Spleen (tissue), 11 donors: ENCODE data around the gene TRAPPC11. TPM values are rescaled to one million over a fixed set of nuclear protein-coding genes. Genes with fewer than 3 reads are reported as not detected.

Experiments
- DNase-seq: peaks from one replicate; pipeline ENCODE4 v3.0.0-alpha.2; 2020
- H3K27ac ChIP-seq, 8 donors: fragments of 200-600 bp; sonication (generic) in 7 of 8; 1 replicate in 4 of 8; 2 replicates in 4 of 8; pipeline versions ENCODE4 v1.5.0 to v1.8.0; 2016 to 2021; ENCODE audit warnings: inconsistent platforms in 4 of 8, mild to moderate bottlenecking in 4 of 8, moderate library complexity in 1 of 8
- H3K27me3 ChIP-seq, 7 donors: fragments of 200-600 bp; sonication (generic) in 6 of 7; replicated peaks in 1 of 7; 1 replicate in 4 of 7; 2 replicates in 3 of 7; pipeline versions ENCODE4 v1.5.0 to v1.8.0; 2016 to 2021; ENCODE audit warnings: inconsistent platforms in 3 of 7, mild to moderate bottlenecking in 1 of 7
- H3K36me3 ChIP-seq, 6 donors: fragments of 200-600 bp; sonication (generic) in 5 of 6; 1 replicate in 4 of 6; 2 replicates in 2 of 6; pipeline versions ENCODE4 v1.5.0 to v1.8.0; 2016 to 2021; ENCODE audit warnings: inconsistent platforms in 2 of 6
- H3K4me1 ChIP-seq, 6 donors: fragments of 200-600 bp; sonication (generic) in 5 of 6; 1 replicate in 3 of 6; 2 replicates in 3 of 6; pipeline versions ENCODE4 v1.5.0 to v1.8.0; 2016 to 2021; ENCODE audit warnings: inconsistent platforms in 3 of 6
- H3K4me3 ChIP-seq, 8 donors: fragments of 200-600 bp; sonication (generic) in 7 of 8; 1 replicate in 4 of 8; 2 replicates in 4 of 8; pipeline versions ENCODE4 v1.5.0 to v1.8.0; 2016 to 2021; ENCODE audit warnings: inconsistent platforms in 4 of 8, mild to moderate bottlenecking in 4 of 8, moderate library complexity in 2 of 8
- H3K9me3 ChIP-seq, 8 donors: fragments of 200-600 bp; sonication (generic) in 7 of 8; 1 replicate in 4 of 8; 2 replicates in 4 of 8; pipeline versions ENCODE4 v1.5.0 to v1.8.0; 2016 to 2021; ENCODE audit warnings: inconsistent platforms in 4 of 8
- POLR2A ChIP-seq, 3 donors: fragments of 450-650 bp; IDR thresholded peaks; one replicate each; pipeline ENCODE4 v1.5.1; 2017; ENCODE audit warnings: antibody characterized with exemption in 3 of 3, mild to moderate bottlenecking in 1 of 3
- POLR2AphosphoS5 ChIP-seq, 3 donors: sonication (generic); formaldehyde crosslinking; IDR thresholded peaks; one replicate each; pipeline ENCODE4 v1.5.1; 2017; ENCODE audit warnings: antibody characterized with exemption in 3 of 3
- WGBS, 5 donors: extraction: QIAGEN DNeasy Blood & Tissue Kit in 3 of 5; methylation state at CpG; one replicate each; pipeline versions ENCODE4 v1.1.5 to v1.1.7; 2013 to 2018; 5-methylcytosine and 5-hydroxymethylcytosine counted together
- intact Hi-C: fragments of 100-400 bp; cut with DNase I; formaldehyde crosslinking; loops from one replicate; pipeline ENCODE4 v1.15.0; 2023; ENCODE audit warnings: low total_unique reads
- polyA plus RNA-seq, 3 donors: library from polyadenylated mRNA; stranded (reverse); fragments of 200-250 nt; gene quantifications; one replicate each; pipeline ENCODE4 v1.2.1, GENCODE V29; 2013
- total RNA-seq, 7 donors: library from RNA; depleted of rRNA in 3 of 7; stranded (reverse); fragments of >200 nt in 3 of 7; fragmentation: NEBNext Ultra II Directional in 4 of 7; extraction: Animal tissue kit (Norgen Biotek cat#: 25700) in 4 of 7; gene quantifications; one replicate each; pipeline versions ENCODE4 v1.1.0 to v1.2.1, GENCODE V29; 2016 to 2021
- TF ChIP-seq, protein P1 (sequence below), 11 experiments: fragments of 200-600 bp in 7 of 11; fragments of 450-650 bp in 4 of 11; sonication (generic) in 4 of 11; IDR thresholded peaks in 8 of 11; conservative IDR thresholded peaks in 3 of 11; 1 replicate in 7 of 11; 2 replicates in 4 of 11; pipeline versions ENCODE4 v1.4.0 to v1.8.0; 2016 to 2021; ENCODE audit warnings: antibody characterized with exemption in 11 of 11, inconsistent platforms in 4 of 11, mild to moderate bottlenecking in 1 of 11
- donor health status: healthy with polysubstance abuse.
- donor health status: DM: no; HTN: no; CAD: no; lungs with moderate emphysema.
- donor health status: DM: no; HTN: no; CAD: no.
- donor health status: Bipolar disorder and iron deficiency.
- donor health status: healthy.
- donor health status: DM: no; HTN: no; CAD: no.
- donor health status: DM: yes; HTN: yes; CAD: no.

Gene TRAPPC11
- total and polyA plus RNA-seq, 10 donors, result 14.3 to 72.2 (median 42.3) TPM

DNA sequence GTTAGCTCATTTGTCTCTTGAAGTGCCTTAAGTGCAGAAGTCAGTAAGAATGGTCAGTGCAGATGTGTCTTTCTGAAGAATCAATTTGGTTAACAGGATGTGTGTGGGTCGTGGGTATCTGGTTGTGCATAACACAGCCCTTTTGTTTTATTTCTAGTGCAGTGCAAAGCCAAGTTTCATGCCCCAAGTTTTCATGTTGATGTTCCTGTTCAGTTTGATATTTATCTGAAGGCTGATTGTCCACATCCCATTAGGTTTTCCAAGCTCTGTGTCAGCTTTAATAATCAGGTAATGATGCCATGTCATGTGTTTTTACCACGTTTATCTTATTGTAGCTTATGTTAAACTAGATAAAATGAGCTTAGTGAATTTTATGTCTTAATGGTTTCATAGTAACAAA, 27.4 kb downstream of the TRAPPC11 start:
- no peaks in the 10 kb centered on the region for H3K4me1 ChIP-seq
- WGBS, 5 donors, result 74 to 90% (median 87%) methylated on average over 2 of the region's 2 CpGs
- intact Hi-C loops, result no loop called here
- no peaks in the 10 kb centered on the region for H3K9me3 ChIP-seq
- no peak overlapping the region for H3K4me3 ChIP-seq
- H3K36me3 ChIP-seq, result peaks cover 0 to 100% (median 66%) of the 10 kb centered on the region in 6 donors
- TF ChIP-seq POLR2A (IDR thresholded peaks at IDR 0.05) (no peak), POLR2AphosphoS5 (IDR thresholded peaks at IDR 0.05) (no peak)
- TF ChIP-seq, protein P1, sequence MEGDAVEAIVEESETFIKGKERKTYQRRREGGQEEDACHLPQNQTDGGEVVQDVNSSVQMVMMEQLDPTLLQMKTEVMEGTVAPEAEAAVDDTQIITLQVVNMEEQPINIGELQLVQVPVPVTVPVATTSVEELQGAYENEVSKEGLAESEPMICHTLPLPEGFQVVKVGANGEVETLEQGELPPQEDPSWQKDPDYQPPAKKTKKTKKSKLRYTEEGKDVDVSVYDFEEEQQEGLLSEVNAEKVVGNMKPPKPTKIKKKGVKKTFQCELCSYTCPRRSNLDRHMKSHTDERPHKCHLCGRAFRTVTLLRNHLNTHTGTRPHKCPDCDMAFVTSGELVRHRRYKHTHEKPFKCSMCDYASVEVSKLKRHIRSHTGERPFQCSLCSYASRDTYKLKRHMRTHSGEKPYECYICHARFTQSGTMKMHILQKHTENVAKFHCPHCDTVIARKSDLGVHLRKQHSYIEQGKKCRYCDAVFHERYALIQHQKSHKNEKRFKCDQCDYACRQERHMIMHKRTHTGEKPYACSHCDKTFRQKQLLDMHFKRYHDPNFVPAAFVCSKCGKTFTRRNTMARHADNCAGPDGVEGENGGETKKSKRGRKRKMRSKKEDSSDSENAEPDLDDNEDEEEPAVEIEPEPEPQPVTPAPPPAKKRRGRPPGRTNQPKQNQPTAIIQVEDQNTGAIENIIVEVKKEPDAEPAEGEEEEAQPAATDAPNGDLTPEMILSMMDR (IDR thresholded peaks at IDR 0.05 in 8 of 11, conservative IDR thresholded peaks at IDR 0.05 in 3 of 11), result no peak
- no peak for DNase-seq
- H3K27me3 ChIP-seq, result no peaks in the 10 kb centered on the region
- H3K27ac ChIP-seq, result no peak overlapping the region

DNA sequence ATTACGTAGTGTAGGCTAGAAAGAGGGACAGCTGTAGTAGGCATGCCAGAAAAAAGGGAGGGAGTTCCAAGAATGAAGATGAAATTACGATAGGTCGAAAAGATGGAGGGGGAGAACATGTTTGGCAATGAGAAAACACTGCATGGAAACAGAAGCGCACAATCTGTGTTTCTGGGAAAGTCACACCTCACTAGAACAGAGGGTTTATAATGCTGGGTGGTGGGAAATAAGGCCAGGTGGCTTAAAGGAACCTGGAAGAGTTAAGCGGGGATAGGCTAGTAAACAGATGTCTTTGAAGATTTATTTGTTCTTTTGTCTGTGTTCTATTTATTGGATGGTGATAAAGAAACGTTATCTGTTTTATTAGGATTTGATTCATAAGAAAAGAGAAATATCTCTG, 29.1 kb downstream of the TRAPPC11 start:
- Histone ChIP-seq H3K9me3 (no peaks in the 10 kb centered on the region), H3K4me1 (no peaks in the 10 kb centered on the region), H3K36me3 (peaks cover 0 to 100% (median 73%) of the 10 kb centered on the region in 6 donors), H3K27me3 (no peaks in the 10 kb centered on the region), H3K27ac (no peak overlapping the region), H3K4me3 (no peak overlapping the region)
- no peak for DNase-seq
- 79 to 89% (median 85%) methylated on average over 6 of the region's 6 CpGs for WGBS, 5 donors
- TF ChIP-seq POLR2AphosphoS5 (IDR thresholded peaks at IDR 0.05) (no peak), POLR2A (IDR thresholded peaks at IDR 0.05) (no peak)
- TF ChIP-seq, protein P1 (IDR thresholded peaks at IDR 0.05 in 8 of 11, conservative IDR thresholded peaks at IDR 0.05 in 3 of 11), result no peak
- intact Hi-C loops, result no loop called here

DNA sequence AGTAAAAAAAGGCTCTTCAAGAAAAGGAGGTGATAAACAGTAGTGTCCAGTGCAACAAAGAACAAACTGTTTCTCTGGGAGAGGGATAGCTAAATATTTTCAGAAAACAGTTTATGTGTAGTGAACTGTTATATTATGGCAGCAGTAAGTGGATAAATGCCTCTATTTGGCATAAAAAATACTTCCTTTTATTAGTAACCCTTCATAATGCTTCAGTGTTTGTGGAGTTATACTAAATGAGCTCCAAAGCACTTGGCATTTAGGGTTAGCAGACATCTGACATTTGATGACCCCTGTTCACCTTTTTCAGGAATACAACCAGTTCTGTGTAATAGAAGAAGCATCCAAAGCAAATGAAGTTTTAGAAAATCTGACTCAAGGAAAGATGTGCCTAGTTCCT, 31.9 kb downstream of the TRAPPC11 start:
- no peak for DNase-seq
- intact Hi-C loops, result no loop called here

DNA sequence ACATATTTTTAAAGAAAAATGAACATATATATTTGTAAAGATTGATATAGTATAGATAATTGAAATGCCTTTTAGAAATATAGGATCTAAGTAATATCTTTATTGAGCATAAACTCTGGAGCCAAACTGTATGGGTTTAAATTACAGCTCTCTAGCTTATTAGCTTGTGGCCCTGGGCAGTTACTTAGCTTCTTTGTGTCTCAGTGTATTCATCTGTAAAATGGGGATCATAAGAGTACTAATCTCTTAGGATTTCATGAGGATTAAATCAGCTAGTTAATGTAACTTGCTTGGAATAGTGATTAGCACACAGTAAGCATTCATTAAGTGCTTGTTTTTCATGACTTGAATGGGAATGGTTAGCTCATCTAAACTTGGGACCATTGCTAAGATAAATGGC, 32.8 kb downstream of the TRAPPC11 start:
- Histone ChIP-seq H3K36me3 (peaks cover 0 to 100% (median 75%) of the 10 kb centered on the region in 6 donors), H3K4me1 (no peaks in the 10 kb centered on the region), H3K27ac (no peak overlapping the region), H3K27me3 (no peaks in the 10 kb centered on the region), H3K4me3 (no peak overlapping the region), H3K9me3 (no peaks in the 10 kb centered on the region)
- intact Hi-C loops, result no loop called here
- TF ChIP-seq, protein P1 (IDR thresholded peaks at IDR 0.05 in 8 of 11, conservative IDR thresholded peaks at IDR 0.05 in 3 of 11), result no peak
- TF ChIP-seq POLR2AphosphoS5 (IDR thresholded peaks at IDR 0.05), result no peak
- TF ChIP-seq POLR2A (IDR thresholded peaks at IDR 0.05), result no peak
- DNase-seq, result no peak

More for the DNA sequence above, 31.9 kb downstream of the TRAPPC11 start:
- no peaks in the 10 kb centered on the region for H3K4me1 ChIP-seq
- no peak overlapping the region for H3K4me3 ChIP-seq
- TF ChIP-seq POLR2AphosphoS5 (IDR thresholded peaks at IDR 0.05), result no peak
- TF ChIP-seq, protein P1 (IDR thresholded peaks at IDR 0.05 in 8 of 11, conservative IDR thresholded peaks at IDR 0.05 in 3 of 11), result no peak
- TF ChIP-seq POLR2A (IDR thresholded peaks at IDR 0.05), result no peak
- no peaks in the 10 kb centered on the region for H3K27me3 ChIP-seq
- no peak overlapping the region for H3K27ac ChIP-seq
- no peaks in the 10 kb centered on the region for H3K9me3 ChIP-seq
- H3K36me3 ChIP-seq, result peaks cover 0 to 100% (median 75%) of the 10 kb centered on the region in 6 donors
